ELF-1 (cell line): ENCODE results near the gene ST8SIA5.

ENCODE experiments used
- DNase-seq: peaks from one replicate; pipeline ENCODE4 v3.0.0-alpha.2; 2016; ENCODE audit warnings: low read depth, low spot score

Gene ST8SIA5

GRCh38 chr18:46740046-46740445 lies 16.8 kb downstream of the ST8SIA5 start:
- no peak for DNase-seq

GRCh38 chr18:46738491-46738890 lies 18.4 kb downstream of the ST8SIA5 start:
- no peak for DNase-seq

GRCh38 chr18:46736736-46737135 lies 20.1 kb downstream of the ST8SIA5 start:
- no peak for DNase-seq

GRCh38 chr18:46736135-46736534 lies 20.7 kb downstream of the ST8SIA5 start:
- DNase-seq = no peak

- DNase-seq = no peak
Measured at GRCh38 chr18:46734981-46735380, 21.9 kb downstream of the ST8SIA5 start.

- no peak for DNase-seq
Measured at GRCh38 chr18:46733872-46734271, 23.0 kb downstream of the ST8SIA5 start.

- DNase-seq = no peak
Measured at GRCh38 chr18:46732801-46733200, 24.1 kb downstream of the ST8SIA5 start.

GRCh38 chr18:46732201-46732600 lies 24.7 kb downstream of the ST8SIA5 start:
- DNase-seq = no peak

GRCh38 chr18:46731316-46731715 lies 25.5 kb downstream of the ST8SIA5 start:
- DNase-seq = no peak

- no peak for DNase-seq
Measured at GRCh38 chr18:46728219-46728930, 28.5 kb downstream of the ST8SIA5 start.

GRCh38 chr18:46727177-46727576 lies 29.7 kb downstream of the ST8SIA5 start:
- no peak for DNase-seq

- DNase-seq = no peak
Measured at GRCh38 chr18:46725310-46725709, 31.5 kb downstream of the ST8SIA5 start.

- no peak for DNase-seq
Measured at GRCh38 chr18:46723856-46724415, 32.9 kb downstream of the ST8SIA5 start.

- no peak for DNase-seq
Measured at GRCh38 chr18:46722051-46722450, 34.8 kb downstream of the ST8SIA5 start.

- no peak for DNase-seq
Measured at GRCh38 chr18:46721331-46721730, 35.5 kb downstream of the ST8SIA5 start.

GRCh38 chr18:46720521-46720920 lies 36.3 kb downstream of the ST8SIA5 start:
- no peak for DNase-seq

GRCh38 chr18:46720092-46720491 lies 36.8 kb downstream of the ST8SIA5 start:
- no peak for DNase-seq

- DNase-seq = no peak
Measured at GRCh38 chr18:46719388-46719787, 37.5 kb downstream of the ST8SIA5 start.

- DNase-seq = no peak
Measured at GRCh38 chr18:46718501-46719341, 38.1 kb downstream of the ST8SIA5 start.

GRCh38 chr18:46716827-46717226 lies 40.0 kb downstream of the ST8SIA5 start:
- DNase-seq = peak; percentile 24

GRCh38 chr18:46716336-46716735 lies 40.5 kb downstream of the ST8SIA5 start:
- no peak for DNase-seq

GRCh38 chr18:46715062-46715461 lies 41.8 kb downstream of the ST8SIA5 start:
- peak; percentile 13 for DNase-seq

- DNase-seq = no peak
Measured at GRCh38 chr18:46712406-46712805, 44.4 kb downstream of the ST8SIA5 start.
